H1 (cell line): Measurements from ENCODE around the gene GPHA2. TPM values are rescaled to one million over a fixed set of nuclear protein-coding genes. Genes with fewer than 3 reads are reported as not detected.

Source experiments
- CTCF ChIA-PET: fragments of 300-600 bp; sonication (Branson Sonifier 250); formaldehyde crosslinking; loops from one replicate; lab custom pipeline; 2021; ENCODE audit not compliant: partially characterized antibody; lab: Charles Lee
- POLR2A ChIA-PET: fragments of 300-600 bp; sonication (Branson Sonifier 250); formaldehyde crosslinking; loops from one replicate; lab custom pipeline; 2021; ENCODE audit warnings: inconsistent platforms; ENCODE audit not compliant: partially characterized antibody; lab: Charles Lee
- DNase-seq, 2 experiments: peaks; one replicate each; pipeline versions ENCODE4 v3.0.0 to v3.0.0-alpha.2; 2010 to 2022; ENCODE audit warnings: low spot score in 2 of 2, low read depth in 1 of 2, mixed read lengths in 1 of 2
- FAIRE-seq: peaks from 2 replicates; lab custom pipeline; 2011; peaks lifted over from hg19 to GRCh38; lab: Jason Lieb, UNC
- H2AFZ ChIP-seq: 2 replicates; pipeline ENCODE4 v1.8.1; 2012; ENCODE audit warnings: low read length, inconsistent platforms
- H2AK5ac ChIP-seq: 2 replicates; pipeline ENCODE4 v1.6.1; 2013; ENCODE audit warnings: low read depth, low read length
- H2BK120ac ChIP-seq: replicated peaks from 2 replicates; pipeline ENCODE3; 2013; ENCODE audit warnings: low read depth, low read length, inconsistent platforms
- H2BK12ac ChIP-seq: 2 replicates; pipeline ENCODE4 v1.6.1; 2013; ENCODE audit warnings: low read depth, low read length
- H2BK15ac ChIP-seq: 2 replicates; pipeline ENCODE4 v1.6.1; 2013; ENCODE audit warnings: low read length
- H2BK20ac ChIP-seq: 2 replicates; pipeline ENCODE4 v1.6.1; 2013; ENCODE audit warnings: low read length
- H2BK5ac ChIP-seq: 2 replicates; pipeline ENCODE4 v1.6.1; 2013; ENCODE audit warnings: low read depth, low read length
- H3K14ac ChIP-seq: 2 replicates; pipeline ENCODE4 v1.6.1; 2013; ENCODE audit warnings: inconsistent platforms; ENCODE audit not compliant: insufficient read length
- H3K18ac ChIP-seq: 2 replicates; pipeline ENCODE4 v1.6.1; 2013; ENCODE audit warnings: low read length; ENCODE audit errors: extremely low read depth
- H3K23ac ChIP-seq: 2 replicates; pipeline ENCODE4 v1.6.1; 2013; ENCODE audit warnings: inconsistent platforms; ENCODE audit not compliant: insufficient read length
- H3K23me2 ChIP-seq: 2 replicates; pipeline ENCODE4 v1.6.1; 2013; ENCODE audit warnings: low read depth, low read length
- H3K27ac ChIP-seq: 2 replicates; pipeline ENCODE4 v1.6.1; 2011; ENCODE audit warnings: low read depth, low read length, inconsistent platforms
- H3K27me3 ChIP-seq, 4 experiments: replicated peaks in 1 of 4; 1 replicate in 1 of 4; 2 replicates in 3 of 4; pipeline versions ENCODE4 v1.6.1 to v1.8.1; 2011 to 2013; ENCODE audit warnings: low read length in 3 of 4, mild to moderate bottlenecking in 3 of 4, inconsistent platforms in 2 of 4, mixed read lengths in 2 of 4, moderate library complexity in 1 of 4; ENCODE audit not compliant: control insufficient read depth in 3 of 4, insufficient read depth in 3 of 4; ENCODE audit errors: extremely low read depth in 1 of 4
- H3K36me3 ChIP-seq, 4 experiments: 2 replicates each; pipeline versions ENCODE4 v1.6.1 to v1.8.1; 2011 to 2013; ENCODE audit warnings: mild to moderate bottlenecking in 4 of 4, low read length in 3 of 4, moderate library complexity in 2 of 4, control low read depth in 1 of 4, inconsistent platforms in 1 of 4; ENCODE audit not compliant: insufficient read depth in 4 of 4, control insufficient read depth in 2 of 4
- H3K4ac ChIP-seq: replicated peaks from 2 replicates; pipeline ENCODE3; 2013; ENCODE audit warnings: low read length, low read depth, mixed read lengths, inconsistent platforms; ENCODE audit not compliant: insufficient read length
- H3K4me1 ChIP-seq, 4 experiments: replicated peaks in 1 of 4; 1 replicate in 1 of 4; 2 replicates in 3 of 4; pipeline versions ENCODE4 v1.6.1 to v1.8.1; 2011 to 2013; ENCODE audit warnings: low read length in 3 of 4, inconsistent platforms in 2 of 4, mixed read lengths in 1 of 4; ENCODE audit not compliant: insufficient read depth in 4 of 4, control insufficient read depth in 3 of 4
- H3K4me2 ChIP-seq, 2 experiments: 2 replicates each; pipeline versions ENCODE4 v1.6.1 to v1.8.1; 2011 to 2013; ENCODE audit warnings: low read depth in 2 of 2, low read length in 2 of 2, control low read depth in 1 of 2, inconsistent platforms in 1 of 2, mild to moderate bottlenecking in 1 of 2; ENCODE audit not compliant: insufficient read depth in 1 of 2
- H3K4me3 ChIP-seq, 4 experiments: fragments of 200-600, 300-600 bp in 1 of 4; sonication (generic), shearing (Covaris generic), sonication (Bioruptor Twin) in 1 of 4; 2 replicates each; pipeline versions ENCODE4 v1.5.1 to v1.8.1; 2011 to 2016; ENCODE audit warnings: low read length in 4 of 4, low read depth in 3 of 4, control low read depth in 2 of 4, inconsistent platforms in 2 of 4, mild to moderate bottlenecking in 2 of 4, mixed read lengths in 1 of 4, moderate library complexity in 1 of 4; ENCODE audit not compliant: insufficient read depth in 2 of 4; ENCODE audit errors: extremely low read depth in 1 of 4
- H3K56ac ChIP-seq: replicated peaks from 2 replicates; pipeline ENCODE3; 2013; ENCODE audit warnings: low read depth, mild to moderate bottlenecking, mixed read lengths, low read length, inconsistent platforms; ENCODE audit not compliant: insufficient read length
- H3K79me1 ChIP-seq: 2 replicates; pipeline ENCODE4 v1.6.1; 2013; ENCODE audit warnings: low read depth, low read length, control low read depth
- H3K79me2 ChIP-seq, 2 experiments: 2 replicates each; pipeline versions ENCODE4 v1.6.1 to v1.8.1; 2012 to 2013; ENCODE audit warnings: low read length in 2 of 2, mild to moderate bottlenecking in 2 of 2, inconsistent platforms in 1 of 2; ENCODE audit not compliant: insufficient read depth in 2 of 2, control insufficient read depth in 1 of 2
- H3K9ac ChIP-seq, 4 experiments: replicated peaks in 1 of 4; 1 replicate in 1 of 4; 2 replicates in 3 of 4; pipeline versions ENCODE4 v1.6.1 to v1.8.1; 2011 to 2013; ENCODE audit warnings: low read depth in 3 of 4, low read length in 3 of 4, control low read depth in 2 of 4, mild to moderate bottlenecking in 2 of 4, moderate library complexity in 2 of 4, inconsistent platforms in 1 of 4; ENCODE audit errors: extremely low read depth in 1 of 4
- H3K9me3 ChIP-seq, 2 experiments: 2 replicates each; pipeline versions ENCODE4 v1.6.1 to v1.8.1; 2012 to 2013; ENCODE audit warnings: mild to moderate bottlenecking in 2 of 2, moderate library complexity in 2 of 2, control low read depth in 1 of 2, inconsistent platforms in 1 of 2, low read depth in 1 of 2, low read length in 1 of 2, mixed read lengths in 1 of 2; ENCODE audit not compliant: insufficient read depth in 2 of 2
- H4K20me1 ChIP-seq, 2 experiments: replicated peaks in 1 of 2; 2 replicates each; pipeline versions ENCODE3 to v1.8.1; 2011 to 2013; ENCODE audit warnings: inconsistent platforms in 2 of 2, low read length in 2 of 2, mild to moderate bottlenecking in 1 of 2; ENCODE audit not compliant: insufficient read depth in 2 of 2, control insufficient read depth in 1 of 2
- H4K5ac ChIP-seq: 2 replicates; pipeline ENCODE4 v1.6.1; 2013; ENCODE audit warnings: low read length, low read depth, mixed read lengths, inconsistent platforms; ENCODE audit not compliant: insufficient read length
- H4K8ac ChIP-seq: 2 replicates; pipeline ENCODE4 v1.8.0; 2013; ENCODE audit warnings: mild to moderate bottlenecking, moderate library complexity, low read length, inconsistent platforms; ENCODE audit not compliant: insufficient read depth; ENCODE audit errors: extremely low read depth
- H4K91ac ChIP-seq: replicated peaks from 2 replicates; pipeline ENCODE3; 2013; ENCODE audit warnings: low read length, mixed read lengths, inconsistent platforms; ENCODE audit not compliant: insufficient read length
- FOSL1 ChIP-seq: IDR thresholded peaks from 2 replicates; pipeline ENCODE4 v1.6.1; 2011; ENCODE audit warnings: mild to moderate bottlenecking, low read depth, low read length, moderate library complexity; ENCODE audit not compliant: insufficient read depth
- RAD21 ChIP-seq, 2 experiments: IDR thresholded peaks in 1 of 2; conservative IDR thresholded peaks in 1 of 2; 2 replicates each; pipeline ENCODE4 v1.6.1; 2011; ENCODE audit warnings: low read depth in 2 of 2, low read length in 2 of 2, improper control_type of control experiment in 1 of 2, inconsistent platforms in 1 of 2, mild to moderate bottlenecking in 1 of 2, moderate library complexity in 1 of 2
- WGBS, 2 experiments: shearing (Covaris generic) in 1 of 2; methylation state at CpG; one replicate each; pipeline versions ENCODE4 v1.1.6 to v1.1.7; 2013 to 2015; ENCODE audit warnings: low lambda C conversion rate in 2 of 2, mixed read lengths in 2 of 2, inconsistent platforms in 1 of 2, low coverage in 1 of 2, missing lambda C conversion rate in 1 of 2; ENCODE audit not compliant: insufficient replicate concordance in 2 of 2, insufficient coverage in 1 of 2, insufficient read length in 1 of 2; ENCODE audit errors: extremely low coverage in 1 of 2, missing lambda C conversion rate in 1 of 2; 5-methylcytosine and 5-hydroxymethylcytosine counted together
- polyA plus RNA-seq, 7 experiments: library from polyadenylated mRNA; depleted of rRNA in 3 of 7; stranded (reverse) in 5 of 7; unstranded in 2 of 7; fragments of >200 nt in 5 of 7; fragments of 200-250 nt in 2 of 7; gene quantifications; 1 replicate in 5 of 7; 2 replicates in 1 of 7; 4 replicates in 1 of 7; pipeline versions ENCODE4 v1.2.1 to v1.2.3, GENCODE V29; 2011 to 2013; ENCODE audit warnings: missing spikeins in 2 of 7, mixed read lengths in 2 of 7
- total RNA-seq: library from RNA; stranded (reverse); fragmentation: NEBNext Ultra II Directional; extraction: Animal tissue kit (Norgen Biotek cat#: 25700); gene quantifications from 2 replicates; pipeline ENCODE4 v1.2.1, GENCODE V29; 2021

The GPHA2 gene
- total and polyA plus RNA-seq, 2 of the 8 experiments (the other 6 are each of a cell fraction or from before 2014, with no cell fraction given), result 0.97 to 4.4 TPM

GRCh38 chr11:64934682-64935358 is 873 bp downstream of the GPHA2 start:
- CTCF ChIA-PET, result interaction anchor here (0.7 to 4.6 kb wide), 15 partner anchors 9 to 87 kb away, joined by 3 to 20 read pairs (median 4); partner anchors contain the start of genes ARL2 and PPP2R5B
- H3K36me3 ChIP-seq, result no peaks in the 10 kb centered on the region
- DNase-seq, result no peak

More at GRCh38 chr11:64934682-64935358, 873 bp downstream of the GPHA2 start:
- Histone ChIP-seq H2BK12ac (peak overlapping the region; percentile 90; the same call in 1 of the 2 replicates), H4K20me1 (peaks cover 0 to 4% of the 10 kb centered on the region in 2 experiments), H2AFZ (no peak overlapping the region), H2BK5ac (peak overlapping the region; percentile 20; the same call in 1 of the 2 replicates), H2BK20ac (no peak overlapping the region), H2BK15ac (peak overlapping the region; percentile 84; the same call in 1 of the 2 replicates), H3K4me1 (peaks cover 1 to 14% (median 7%) of the 10 kb centered on the region in 4 experiments), H3K79me2 (no peaks in the 10 kb centered on the region), H3K23me2 (peaks cover 2% of the 10 kb centered on the region; the same call in 1 of the 2 replicates), H2AK5ac (no peak overlapping the region), H3K14ac (no peak overlapping the region), H3K23ac (no peak overlapping the region), H3K18ac (no peak overlapping the region), H3K4ac (no peak overlapping the region), H3K9ac (no peak overlapping the region), H4K8ac (no peak overlapping the region; the same call in 1 of the 2 replicates), H4K91ac (no peak overlapping the region), H3K56ac (no peak overlapping the region), H3K4me2 (peak overlapping the region in 1 of 2 experiments; percentile 40; a peak in 2 of 4 replicates), H4K5ac (no peak overlapping the region), H3K79me1 (no peaks in the 10 kb centered on the region), H3K4me3 (no peak overlapping the region), H2BK120ac (no peak overlapping the region), H3K27ac (no peak overlapping the region), H3K9me3 (no peaks in the 10 kb centered on the region), H3K27me3 (no peaks in the 10 kb centered on the region; a peak in 1 of 7 replicates)
- peak in 1 of 2 experiments; percentile 31; a peak in 1 of 4 replicates for TF ChIP-seq RAD21 (IDR thresholded peaks at IDR 0.05 in 1 of 2, conservative IDR thresholded peaks at IDR 0.05 in 1 of 2; ENCODE audit: low read depth in 2 of 2, low read length in 2 of 2)
- no peak for TF ChIP-seq FOSL1
- POLR2A ChIA-PET, result interaction anchor here (1.1 to 1.4 kb wide), 3 partner anchors 8 to 62 kb away, joined by 4 to 5 read pairs (median 5); partner anchors contain the start of genes BATF2 and PPP2R5B
- no peak for FAIRE-seq
- 80% methylated on average over 25 of the region's 27 CpGs; no CpG with 5 or more reads in 1 of the 2 experiments for WGBS, 2 experiments
